HPDE6-E6E7 (cell line): ENCODE data around the gene CD8B.
"Not testable (repeated sequence)": the region's sequence is repeated elsewhere in the genome, so short reads cannot be mapped to it uniquely, and the experiment has no call there.

Experiments
- DNase-seq: peaks from one replicate; pipeline ENCODE4 v3.0.0; 2011; ENCODE audit warnings: missing footprints; ENCODE audit errors: extremely low spot score

CD8B gene

DNA sequence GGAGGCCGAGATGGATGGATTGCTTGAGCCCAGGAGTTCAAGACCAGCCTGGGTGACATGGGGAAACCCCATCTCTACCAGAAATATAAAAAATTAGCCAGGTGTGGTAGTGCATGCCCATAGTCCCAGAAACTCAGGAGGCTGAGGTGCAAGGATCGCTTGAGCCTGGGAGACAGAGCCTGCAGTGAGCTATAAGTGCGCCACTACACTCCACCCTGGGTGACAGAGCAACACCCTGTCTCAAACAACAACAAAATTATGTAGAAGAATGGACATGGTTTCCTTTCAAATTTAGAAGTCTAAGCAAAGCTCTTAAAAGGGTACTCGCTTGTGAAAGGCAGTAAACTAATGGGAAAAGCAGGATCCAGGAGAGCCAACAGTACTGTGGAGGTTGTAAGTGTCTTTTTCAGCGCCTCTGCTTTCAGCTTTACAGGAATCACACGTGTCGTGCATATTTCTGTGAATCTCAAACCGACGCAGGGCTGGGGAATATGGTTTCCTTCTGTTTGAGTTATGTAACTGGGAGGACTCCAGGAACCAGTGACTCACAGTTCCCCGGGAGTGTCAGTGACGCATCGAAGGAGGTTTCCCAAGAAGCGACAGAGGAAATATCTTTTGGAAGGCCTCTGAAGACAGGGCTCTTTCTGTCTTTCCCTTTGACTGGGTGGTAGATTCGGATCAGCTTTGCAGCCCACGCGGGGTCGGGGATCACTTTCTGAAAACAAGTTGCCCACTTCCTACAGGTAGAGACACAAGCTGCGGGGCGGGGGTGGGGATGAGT, 24.6 kb downstream of the CD8B start:
- not testable (repeated sequence) for DNase-seq

DNA sequence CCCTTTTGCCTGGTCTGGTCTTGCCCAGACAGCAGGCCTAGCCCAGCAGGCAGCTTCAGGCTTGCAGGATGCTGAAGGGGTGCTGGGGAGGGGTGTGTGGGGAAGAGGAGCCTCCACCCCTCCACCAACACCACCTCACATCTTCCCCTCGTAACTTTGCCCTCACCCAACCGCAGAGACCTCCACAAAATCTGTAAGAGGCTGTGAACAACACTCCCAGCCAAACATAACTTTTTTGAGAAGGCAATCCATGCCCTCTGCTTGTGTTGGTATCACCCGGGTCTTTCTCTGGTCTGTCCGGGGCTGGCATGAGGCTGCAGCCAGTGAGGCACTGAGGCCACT, 26.2 kb downstream of the CD8B start:
- DNase-seq: not testable (repeated sequence)

DNA sequence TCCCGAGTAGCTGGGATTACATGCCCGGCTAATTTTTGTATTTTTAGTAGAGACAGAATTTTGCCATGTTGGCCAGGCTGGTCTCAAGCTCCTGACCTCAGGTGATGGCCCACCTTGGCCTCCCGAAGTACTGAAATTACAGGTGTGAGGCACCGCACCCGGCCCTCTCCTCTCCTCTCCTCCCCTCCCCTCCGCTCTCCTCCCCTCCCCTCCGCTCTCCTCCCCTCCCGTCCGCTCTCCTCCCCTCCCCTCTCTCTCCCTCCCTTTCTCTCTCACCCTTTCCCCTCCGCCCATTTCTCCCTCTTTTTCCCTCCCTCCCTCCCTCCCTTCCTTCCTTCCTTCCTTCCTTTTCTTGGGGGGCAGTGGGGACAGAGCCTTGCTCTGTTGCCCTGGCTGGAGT, 28.4 kb downstream of the CD8B start:
- no peak for DNase-seq

DNA sequence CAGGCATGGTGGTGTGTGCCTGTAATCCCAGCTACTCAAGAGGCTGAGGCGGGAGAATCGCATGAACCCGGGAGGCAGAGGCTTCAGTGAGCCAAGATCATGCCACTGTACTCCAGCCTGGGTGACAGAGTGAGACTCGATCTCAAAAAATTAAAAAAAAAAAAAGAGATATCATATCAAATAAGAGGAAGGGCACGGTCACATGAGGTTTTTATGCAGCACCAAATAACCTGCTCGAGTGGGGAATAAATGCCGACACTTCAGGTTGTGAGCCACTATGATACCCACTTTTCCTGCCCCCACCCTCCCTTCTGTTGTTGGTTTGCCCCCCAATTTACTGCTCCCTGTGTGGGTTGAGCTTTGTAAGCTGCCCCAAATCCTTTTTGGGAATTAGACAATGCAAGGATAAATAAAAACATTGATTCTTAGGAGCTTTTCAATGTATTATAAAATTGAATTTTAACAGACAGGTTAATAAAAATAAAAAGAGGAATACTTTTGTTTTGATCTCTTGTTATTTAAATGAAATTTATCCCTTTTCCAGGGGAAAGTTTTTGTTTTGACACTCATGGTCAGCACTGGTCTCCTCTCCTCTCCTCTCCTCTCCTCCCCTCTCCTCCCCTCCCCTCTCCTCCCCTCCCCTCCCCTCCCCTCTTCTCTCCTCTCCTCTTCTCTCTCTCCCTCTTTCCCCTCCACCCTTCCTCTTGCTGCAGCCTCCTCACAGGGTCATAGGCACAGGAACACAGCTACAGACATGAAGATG, 29.2 kb downstream of the CD8B start:
- DNase-seq: no peak

DNA sequence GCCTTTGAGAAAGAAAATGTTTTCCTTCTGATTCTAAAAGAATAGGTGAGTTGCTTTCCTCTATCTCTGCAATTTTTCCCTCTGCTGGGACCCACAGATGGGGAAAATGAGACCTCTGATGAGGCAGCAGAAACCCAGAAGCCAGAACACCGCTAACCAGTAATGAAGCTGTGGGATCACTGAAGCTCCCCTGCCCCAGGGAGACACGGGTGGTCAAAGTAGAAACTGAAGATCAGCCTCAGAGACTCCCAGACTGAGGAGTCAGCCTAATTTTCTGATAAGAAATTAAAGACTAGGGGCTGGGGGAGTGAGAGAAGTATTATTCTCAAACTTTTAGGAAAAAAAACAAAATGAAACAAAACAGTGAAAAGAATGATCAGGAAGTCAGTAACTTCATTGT, 30.1 kb downstream of the CD8B start:
- no peak for DNase-seq

DNA sequence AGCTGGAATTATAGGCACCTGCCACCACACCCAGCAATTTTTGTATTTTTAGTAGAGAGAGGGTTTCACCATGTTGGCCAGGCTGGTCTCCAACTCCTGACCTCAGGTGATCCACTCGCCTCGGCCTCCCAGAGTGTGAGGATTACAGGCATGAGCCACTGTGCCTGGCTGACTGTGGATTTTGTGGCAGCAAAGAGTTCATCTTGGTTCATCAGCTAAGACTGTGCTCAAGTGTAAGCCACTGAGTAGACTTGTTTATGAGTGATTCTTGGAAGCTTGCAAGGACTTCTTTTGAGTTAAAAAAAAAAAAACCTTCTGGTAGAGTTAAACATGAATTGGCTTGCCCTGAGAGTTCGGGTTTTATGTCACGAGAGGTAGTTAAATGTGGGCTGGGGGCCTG, 34.7 kb downstream of the CD8B start:
- DNase-seq: no peak

DNA sequence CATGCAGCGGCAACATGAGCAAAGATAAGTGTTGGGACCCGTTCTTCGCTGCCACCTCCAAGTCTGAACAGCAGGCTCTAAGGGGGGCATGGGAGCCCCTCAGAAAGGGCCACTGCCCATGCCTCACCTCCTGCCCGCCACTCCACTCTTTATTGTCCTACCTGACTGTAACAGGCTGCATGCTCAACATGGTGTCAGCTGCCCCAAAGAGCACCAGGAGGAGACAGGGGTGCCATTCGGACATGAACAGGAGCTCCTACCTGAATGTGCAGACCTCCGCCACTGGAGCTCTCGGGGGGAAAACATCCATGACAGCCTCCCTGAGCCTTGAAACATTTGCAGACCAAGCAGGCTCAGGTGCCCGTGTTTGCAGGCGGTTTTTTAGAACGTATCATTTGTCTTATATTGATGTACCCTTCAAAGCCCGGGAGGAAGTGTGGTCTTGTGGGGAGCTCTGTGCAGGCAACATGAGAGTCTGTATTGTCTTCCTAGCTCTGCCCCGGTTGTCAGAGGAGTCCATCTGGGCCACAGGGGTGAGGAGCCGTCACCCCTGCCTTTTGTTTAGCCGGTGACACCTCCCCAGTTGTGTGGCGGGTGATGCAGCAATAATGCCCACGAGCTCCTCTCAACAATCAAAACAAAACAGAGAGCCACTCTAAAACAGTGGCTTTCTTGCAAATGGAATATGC, 35.8 kb downstream of the CD8B start:
- no peak for DNase-seq

DNA sequence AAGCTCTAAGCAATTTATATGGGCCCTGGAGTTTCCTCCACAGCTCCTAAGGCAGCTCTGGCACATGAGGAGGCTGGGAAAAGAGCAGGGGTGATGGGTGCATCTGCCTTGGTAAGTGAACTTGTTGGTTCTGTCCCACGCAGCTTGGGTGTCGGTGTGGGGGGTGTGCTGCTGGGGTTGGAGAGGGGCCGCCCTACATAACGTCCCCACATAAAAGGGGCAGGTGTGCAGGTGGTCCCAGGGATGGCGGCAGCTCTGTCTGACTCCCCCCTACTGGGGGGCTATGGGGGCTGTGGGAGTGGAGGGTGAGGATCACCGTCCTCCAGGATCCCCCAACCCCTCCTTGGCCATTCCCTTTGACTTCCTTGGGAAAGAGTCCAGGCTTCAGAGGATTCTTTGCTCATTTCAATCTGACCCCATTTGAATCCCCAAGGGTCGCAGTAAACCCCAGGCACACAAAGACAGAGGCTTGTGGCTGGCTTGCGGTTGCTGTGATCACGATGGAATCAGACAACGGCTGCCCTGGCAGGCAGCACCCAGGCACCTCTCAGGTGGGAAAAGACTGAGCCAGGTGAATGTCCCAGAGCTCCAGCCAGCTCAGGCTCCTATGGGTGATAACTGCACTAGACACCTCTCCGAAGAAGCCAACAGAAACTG, 36.5 kb downstream of the CD8B start:
- no peak for DNase-seq

DNA sequence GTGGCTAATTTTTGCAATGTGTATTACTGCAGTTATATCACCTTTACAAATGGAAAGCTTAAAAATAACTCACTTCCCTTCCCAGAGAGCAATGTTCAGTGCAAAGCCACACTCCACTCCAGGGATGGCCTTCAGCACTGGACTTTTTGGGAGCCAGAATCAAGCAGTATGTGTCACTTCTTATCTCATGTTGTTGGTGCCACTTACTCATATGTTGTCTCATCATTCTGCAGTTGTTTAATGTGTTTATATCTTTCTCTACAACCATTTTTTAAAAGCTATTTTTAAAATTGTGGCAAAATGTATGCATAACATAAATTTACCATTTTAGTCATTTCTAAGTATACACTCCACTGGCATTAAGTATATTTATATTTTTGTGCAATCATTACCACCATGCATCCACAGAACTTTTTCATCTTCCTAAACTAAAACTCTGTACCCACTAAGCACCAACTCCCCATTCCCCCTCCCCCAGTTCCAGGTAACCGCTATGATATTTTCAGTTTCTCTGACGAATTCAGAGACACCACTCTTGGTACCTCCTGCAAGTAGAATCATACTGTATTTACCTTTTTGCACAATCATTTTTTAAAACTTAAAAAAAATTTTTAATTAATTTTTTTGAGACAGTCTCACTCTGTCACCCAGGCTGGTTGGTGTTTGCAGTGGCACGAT, 38.9 kb downstream of the CD8B start:
- no peak for DNase-seq

DNA sequence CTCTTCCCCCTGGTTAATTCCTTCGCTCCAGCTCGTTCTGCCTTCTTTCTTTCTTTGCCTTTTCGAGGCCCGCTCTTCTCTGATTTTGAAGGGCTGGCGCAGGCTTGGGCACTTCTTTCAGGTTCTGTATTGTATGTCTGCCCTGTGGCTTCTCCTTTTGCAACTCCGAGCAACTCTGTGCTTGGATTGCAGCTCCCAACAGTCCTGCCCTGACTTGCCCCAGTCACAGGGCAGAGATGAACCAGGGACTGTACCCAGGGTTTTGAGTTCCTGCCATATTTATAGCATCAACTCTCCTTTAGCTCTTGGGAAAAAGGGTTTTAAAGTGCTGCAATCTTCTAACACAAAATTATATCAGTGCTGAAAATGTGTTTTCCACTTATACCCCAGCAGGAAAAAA, 39.8 kb downstream of the CD8B start:
- DNase-seq: no peak

DNA sequence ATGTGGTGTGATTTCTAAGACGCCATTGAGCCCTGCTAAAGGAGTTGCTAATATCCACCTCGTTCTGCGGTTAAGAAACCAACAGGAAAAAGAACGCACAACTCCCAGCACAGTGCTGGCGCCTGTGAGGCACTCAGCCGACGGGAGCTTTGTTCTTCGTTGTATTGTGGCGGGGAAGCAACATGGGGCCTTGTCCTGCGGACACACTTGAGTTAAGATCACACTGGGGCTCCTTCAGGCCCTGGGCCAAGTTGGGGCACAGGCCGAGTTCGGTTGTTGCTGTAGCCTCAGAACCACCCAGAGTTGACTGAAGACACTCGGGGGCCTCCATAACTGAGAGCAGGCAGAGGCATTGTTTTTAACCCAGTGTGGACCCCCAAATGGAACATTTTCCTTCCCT, 40.4 kb downstream of the CD8B start:
- DNase-seq: no peak

DNA sequence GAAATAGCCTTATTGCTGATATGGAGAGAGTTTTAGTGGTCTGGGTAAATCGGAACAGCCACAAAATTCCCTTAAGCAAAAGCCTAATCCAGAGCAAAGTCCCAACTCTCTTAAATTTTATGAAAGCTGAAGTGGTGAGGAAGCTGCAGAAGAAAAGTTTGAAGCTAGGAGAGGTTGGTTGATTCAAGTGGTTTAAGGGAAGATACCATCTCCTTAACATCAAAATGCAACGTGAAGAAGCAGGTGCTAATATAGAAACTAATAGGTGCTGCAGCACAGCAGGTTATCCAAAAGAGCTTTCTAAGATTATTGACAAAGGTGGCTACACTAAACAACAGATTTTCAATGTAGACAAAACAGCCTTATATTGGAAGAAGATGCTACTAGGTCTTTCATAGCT, 42.7 kb downstream of the CD8B start:
- DNase-seq: no peak

DNA sequence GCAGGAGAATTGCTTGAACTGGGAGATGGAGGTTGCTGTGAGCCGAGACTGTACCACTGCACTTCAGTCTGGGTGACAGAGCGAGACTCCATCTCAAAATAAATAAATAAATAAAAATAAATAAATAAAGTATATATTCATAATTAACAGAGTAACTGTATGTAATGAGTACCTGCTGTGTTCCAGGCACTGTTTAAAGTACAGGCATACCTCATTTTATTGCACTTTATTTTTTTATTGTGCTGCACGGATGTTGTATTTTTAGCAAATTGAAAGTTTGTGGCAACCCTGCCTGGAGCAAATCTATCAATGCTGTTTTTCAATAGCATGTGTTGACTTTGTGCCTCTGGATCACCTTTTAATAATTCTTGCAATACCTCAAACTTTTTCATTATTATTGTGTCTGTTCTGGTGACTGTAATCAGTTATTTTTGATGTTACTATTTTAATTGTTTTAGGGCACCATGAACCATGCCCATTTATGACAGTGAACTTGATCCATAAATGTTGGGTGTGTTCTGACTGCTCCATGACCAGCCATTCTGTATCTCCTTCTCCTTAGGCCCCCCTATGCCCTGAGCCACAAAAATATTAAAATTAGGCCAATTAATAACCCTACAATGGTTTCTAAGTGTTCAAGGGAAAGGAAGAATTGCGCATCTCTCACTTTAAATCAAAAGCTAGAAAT, 43.4 kb downstream of the CD8B start:
- no peak for DNase-seq

DNA sequence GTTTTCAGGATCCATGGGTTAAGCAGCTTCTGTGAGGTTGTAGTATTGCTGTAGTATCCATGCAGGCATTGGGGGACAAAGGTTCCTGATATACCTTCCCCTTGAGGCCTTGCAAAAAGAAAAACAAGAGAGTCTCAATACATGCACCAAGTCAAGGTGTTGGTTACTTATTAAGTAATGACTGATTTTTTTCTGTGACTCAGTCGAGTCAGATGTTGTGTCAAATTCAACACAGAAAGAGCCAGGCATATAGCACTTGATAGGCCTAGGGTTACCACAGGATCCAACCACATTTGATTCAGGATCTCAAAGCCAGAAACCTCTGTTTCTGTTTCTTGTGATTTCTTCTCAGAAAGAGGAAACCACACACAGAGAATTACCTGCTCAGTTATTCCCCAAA, 46.1 kb downstream of the CD8B start:
- no peak for DNase-seq

DNA sequence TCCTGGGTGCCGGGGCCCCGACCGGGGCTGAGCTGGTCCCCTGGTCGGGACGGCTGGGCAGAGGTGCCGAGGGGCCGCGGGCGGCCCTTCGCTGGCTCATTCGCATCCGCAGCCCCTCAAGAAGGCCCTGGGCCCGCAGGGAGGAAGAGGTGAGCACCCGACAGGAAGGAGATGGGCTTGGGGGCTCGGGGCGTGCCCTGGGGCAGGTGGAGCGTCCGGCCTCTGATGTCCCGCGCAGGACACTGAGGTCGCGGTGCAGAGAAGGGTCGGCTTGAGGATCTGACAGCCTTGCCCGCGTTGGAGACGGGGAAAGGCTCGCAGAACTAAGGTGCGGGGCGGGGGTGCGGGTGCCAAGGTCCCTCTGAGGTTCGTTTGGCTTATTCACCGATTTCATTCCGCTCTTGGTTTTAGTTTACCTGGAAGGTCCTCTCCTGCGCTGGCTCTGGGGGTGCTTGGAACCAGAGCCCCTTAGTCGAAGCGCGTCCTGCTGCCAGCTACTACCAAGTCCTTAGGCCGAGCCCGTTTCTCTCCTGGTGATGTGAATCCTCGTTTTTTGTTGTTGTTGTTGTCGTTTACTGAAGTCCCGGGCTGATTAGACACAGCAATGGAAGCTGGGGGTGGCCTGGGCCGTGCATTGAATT, 52.1 kb downstream of the CD8B start:
- DNase-seq: no peak

DNA sequence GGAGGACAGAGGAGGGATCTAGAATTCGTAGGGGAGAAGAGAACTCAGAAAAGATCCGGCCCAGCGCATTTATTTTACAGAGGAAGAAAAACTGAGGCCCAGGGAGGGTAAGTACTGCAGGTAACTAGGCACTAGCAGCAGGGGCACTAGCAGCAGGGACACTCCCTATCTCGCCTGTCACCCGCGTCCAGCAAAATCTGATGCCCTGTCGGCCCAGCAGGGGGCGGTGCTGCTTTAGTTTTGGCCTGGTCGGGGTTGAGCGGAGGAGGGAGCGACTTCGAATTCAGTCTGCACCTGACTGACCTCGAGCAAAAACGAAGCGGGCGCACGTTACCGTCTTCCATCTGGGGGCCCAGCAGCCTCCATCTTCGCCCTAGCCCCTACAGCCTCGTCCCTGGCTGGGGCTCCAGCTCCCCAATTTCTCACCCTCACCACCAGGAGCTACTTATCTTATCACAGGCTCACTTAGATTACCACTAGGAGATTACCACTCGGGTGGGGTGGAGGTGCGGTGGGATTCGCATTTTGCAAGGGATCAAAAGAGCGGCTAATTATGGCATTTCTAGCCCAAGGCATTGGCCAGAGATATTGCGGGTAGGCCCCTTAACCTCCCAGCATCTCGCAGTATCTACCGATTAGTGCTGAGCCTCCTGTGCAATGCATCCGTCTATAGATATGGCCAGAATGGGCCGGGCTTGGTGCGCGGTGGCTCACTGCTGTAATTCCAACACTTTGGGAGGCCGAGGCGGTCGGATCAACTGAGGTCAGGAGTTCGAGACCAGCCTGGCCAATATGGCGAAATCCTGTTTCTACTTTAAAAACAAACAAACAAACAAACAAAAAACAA, 53.1 kb downstream of the CD8B start:
- peak; percentile 86 for DNase-seq

DNA sequence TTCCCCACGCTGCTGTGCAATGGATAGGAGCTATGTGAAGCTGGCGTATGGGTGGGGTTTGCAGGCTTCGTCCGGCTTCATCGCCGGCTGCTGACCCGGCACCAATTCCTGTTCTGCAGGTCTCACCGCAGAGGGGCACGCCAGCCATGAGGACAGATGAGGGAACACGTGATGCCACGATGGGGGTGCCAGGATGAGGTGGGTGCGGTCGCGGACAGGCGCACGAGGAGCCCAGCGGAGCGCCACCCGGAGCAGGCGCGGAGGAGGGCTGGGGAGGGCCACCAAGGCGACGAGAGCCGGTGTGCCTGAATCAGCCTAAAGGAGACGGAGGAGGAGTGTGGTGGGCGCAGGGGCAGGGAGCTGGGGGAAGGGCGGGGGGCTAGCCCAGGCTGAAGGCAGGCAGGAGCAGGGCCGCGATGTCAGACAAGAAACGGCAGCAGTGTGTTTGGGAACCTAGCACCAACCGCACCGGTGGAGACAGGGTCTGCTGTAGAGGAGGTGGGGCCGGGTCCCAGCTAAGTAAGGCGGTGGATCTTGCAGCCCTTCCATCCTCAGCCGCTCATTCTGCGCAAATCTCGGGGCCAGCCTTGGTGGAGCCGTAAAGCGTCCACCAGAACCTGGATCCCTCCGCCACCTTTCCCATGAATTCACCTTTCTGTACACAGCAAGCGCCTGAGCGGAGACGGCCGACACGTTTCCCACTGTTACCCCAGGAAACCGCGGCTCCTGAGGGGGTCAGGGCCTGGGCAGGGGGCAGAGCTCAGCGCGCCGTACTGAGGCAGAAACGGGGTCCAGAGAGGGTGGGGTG, 54.0 kb downstream of the CD8B start:
- peak; percentile 78 for DNase-seq

DNA sequence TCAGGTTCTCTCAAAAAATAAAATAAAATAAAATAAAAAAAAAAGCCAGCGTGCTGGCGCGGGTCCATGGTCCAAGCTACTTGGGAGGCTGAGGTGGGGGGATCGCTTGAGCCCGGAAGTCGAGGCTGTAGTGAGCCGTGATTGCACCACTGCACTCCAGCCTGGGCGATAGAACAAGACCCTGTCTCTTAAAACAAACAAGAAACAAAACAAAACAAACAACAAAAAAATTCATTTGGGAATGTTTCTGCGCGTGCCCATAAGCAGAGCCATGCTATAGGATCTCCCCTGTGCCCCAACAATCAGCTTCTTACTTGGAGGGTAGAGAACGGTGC, 54.6 kb downstream of the CD8B start:
- no peak for DNase-seq
